Thyroid gland (tissue), 4 donors: ENCODE results near the gene MINDY4.

Source experiments
- CTCF ChIP-seq, 6 experiments: fragments of 200-600 bp in 3 of 6; fragments of 450-650 bp in 3 of 6; sonication (generic) in 3 of 6; IDR thresholded peaks; one replicate each; pipeline ENCODE4 v1.5.1; 2016 to 2019; ENCODE audit warnings: antibody characterized with exemption in 6 of 6, mild to moderate bottlenecking in 2 of 6, inconsistent platforms in 1 of 6, moderate library complexity in 1 of 6
- POLR2A ChIP-seq, 2 donors: fragments of 450-650 bp; IDR thresholded peaks; one replicate each; pipeline ENCODE4 v1.6.1; 2017; ENCODE audit warnings: antibody characterized with exemption in 2 of 2, mild to moderate bottlenecking in 2 of 2, moderate library complexity in 1 of 2

DNA sequence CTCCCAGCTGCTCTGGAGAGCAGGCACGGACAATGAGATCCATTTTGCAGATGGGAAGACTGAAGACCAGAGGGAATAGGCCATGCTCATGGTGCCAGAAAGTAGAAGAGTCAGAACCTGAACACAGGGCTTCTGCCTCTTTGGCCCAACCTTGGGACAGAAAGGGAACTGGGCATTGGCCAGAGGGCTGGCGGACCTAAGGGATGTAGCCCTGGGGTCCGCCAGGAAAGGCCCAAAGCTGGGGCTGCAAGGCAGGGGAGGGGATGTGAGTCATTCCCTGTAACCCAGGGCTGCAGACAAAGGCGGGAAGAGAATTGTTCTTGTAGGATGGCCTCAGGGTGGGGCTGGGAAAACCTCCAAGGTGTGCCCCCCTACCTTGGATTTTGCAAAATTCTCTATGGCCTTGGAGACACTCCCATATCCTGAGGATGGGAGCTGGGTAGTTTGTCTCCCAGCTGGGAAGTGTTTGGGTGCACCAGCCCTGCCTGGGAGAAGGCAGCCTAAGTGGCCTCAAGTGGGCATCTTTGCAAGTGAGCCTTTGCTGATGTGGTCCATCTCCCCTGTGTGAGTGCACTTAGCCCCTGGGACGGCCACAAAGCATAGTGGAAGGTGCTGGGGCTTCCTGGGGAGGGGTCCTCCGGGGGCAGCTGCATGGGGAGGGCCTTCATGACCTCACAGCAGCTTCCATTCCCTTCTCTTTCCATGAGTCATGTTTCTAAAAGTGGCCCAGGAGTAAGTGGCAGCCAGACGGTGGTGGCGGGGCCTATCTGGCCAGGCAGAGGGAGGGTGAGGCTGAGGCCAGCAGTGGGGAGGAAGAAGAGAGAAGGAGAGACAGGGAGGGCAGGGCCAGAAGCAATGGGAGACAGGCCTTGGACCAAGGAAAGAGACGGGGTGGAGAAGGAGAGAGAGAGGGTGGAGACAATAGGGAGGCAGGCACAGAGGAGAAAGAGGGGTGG lies 149.6 kb downstream of the MINDY4 start:
- no peak for TF ChIP-seq CTCF (IDR thresholded peaks at IDR 0.05)
- no peak for TF ChIP-seq POLR2A (IDR thresholded peaks at IDR 0.05)
